Bone marrow (tissue), 2 donors: ENCODE data around the gene MTMR8.
"Not testable (repeated sequence)": the region's sequence is repeated elsewhere in the genome, so short reads cannot be mapped to it uniquely, and the experiment has no call there.

Experiments used
- DNase-seq, 2 donors: peaks; one replicate each; lab custom pipeline; 2025; lab: John Stamatoyannopoulos, UW

MTMR8 gene

GRCh38 chrX:64394874-64395567, at the start of gene MTMR8:
MTMR8 (minus strand) TSS chrX:64395452; CDS start chrX:64395363, 89 bp downstream.
- peak; percentile 10 to 20 for DNase-seq

GRCh38 chrX:64439551-64439950, 44.3 kb upstream of the MTMR8 start:
- no peak for DNase-seq

- DNase-seq = no peak
Measured at GRCh38 chrX:64437665-64438064, 42.4 kb upstream of the MTMR8 start.

GRCh38 chrX:64437218-64437617, 42.0 kb upstream of the MTMR8 start:
- no peak for DNase-seq

- DNase-seq = no peak
Measured at GRCh38 chrX:64428371-64428770, 33.1 kb upstream of the MTMR8 start.

- no peak for DNase-seq
Measured at GRCh38 chrX:64427787-64428186, 32.5 kb upstream of the MTMR8 start.

- no peak for DNase-seq
Measured at GRCh38 chrX:64427281-64427680, 32.0 kb upstream of the MTMR8 start.

- not testable (repeated sequence) for DNase-seq
Measured at GRCh38 chrX:64409730-64410129, 14.5 kb upstream of the MTMR8 start.

- DNase-seq = no peak
Measured at GRCh38 chrX:64398088-64398487, 2.8 kb upstream of the MTMR8 start.

- DNase-seq = no peak
Measured at GRCh38 chrX:64395568-64395929, 297 bp upstream of the MTMR8 start.

GRCh38 chrX:64394059-64394873, 986 bp downstream of the MTMR8 start:
- DNase-seq = no peak

- no peak for DNase-seq
Measured at GRCh38 chrX:64389489-64389888, 5.8 kb downstream of the MTMR8 start.

- not testable (repeated sequence) for DNase-seq
Measured at GRCh38 chrX:64380789-64381188, 14.5 kb downstream of the MTMR8 start.

- no peak for DNase-seq
Measured at GRCh38 chrX:64379924-64380323, 15.3 kb downstream of the MTMR8 start.

GRCh38 chrX:64377753-64378152, 17.5 kb downstream of the MTMR8 start:
- DNase-seq = no peak

GRCh38 chrX:64352081-64352480, 43.2 kb downstream of the MTMR8 start:
- no peak for DNase-seq

GRCh38 chrX:64350521-64350920, 44.7 kb downstream of the MTMR8 start:
- no peak for DNase-seq

- DNase-seq = no peak
Measured at GRCh38 chrX:64350047-64350446, 45.2 kb downstream of the MTMR8 start.

GRCh38 chrX:64342811-64343210, 52.4 kb downstream of the MTMR8 start:
- DNase-seq = no peak

- DNase-seq = no peak
Measured at GRCh38 chrX:64338296-64338695, 57.0 kb downstream of the MTMR8 start.

- no peak for DNase-seq
Measured at GRCh38 chrX:64334467-64334866, 60.8 kb downstream of the MTMR8 start.

- DNase-seq = no peak
Measured at GRCh38 chrX:64330284-64330683, 65.0 kb downstream of the MTMR8 start.

GRCh38 chrX:64321507-64321906, 73.7 kb downstream of the MTMR8 start:
- DNase-seq = no peak

- no peak for DNase-seq
Measured at GRCh38 chrX:64313624-64314023, 81.6 kb downstream of the MTMR8 start.
